NCI-H146 (cell line): Measurements from ENCODE around the gene VPS36.
"Not testable (repeated sequence)": the region's sequence is repeated elsewhere in the genome, so short reads cannot be mapped to it uniquely, and the experiment has no call there.

Experiments used
- DNase-seq: peaks from one replicate; lab custom pipeline; 2025; lab: John Stamatoyannopoulos, UW

Gene VPS36

DNA sequence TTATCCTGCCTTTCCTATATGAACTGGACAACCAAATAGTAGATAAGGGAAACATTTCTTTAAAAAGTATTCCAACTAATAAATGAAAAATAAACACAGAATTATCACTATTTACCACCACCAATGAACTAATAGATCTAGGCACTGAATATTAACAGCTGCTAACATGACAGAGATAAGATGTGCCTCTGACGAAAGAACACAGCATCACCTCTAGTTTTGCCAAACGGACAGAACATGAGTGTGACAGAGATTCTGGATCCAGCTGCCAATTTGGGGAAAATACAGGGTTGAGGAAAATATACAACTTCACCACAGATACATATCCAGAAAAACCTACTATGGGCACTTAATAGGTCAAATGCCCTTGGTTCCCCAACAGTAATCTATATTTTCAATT lies 18.0 kb downstream of the VPS36 start:
- DNase-seq = no peak

DNA sequence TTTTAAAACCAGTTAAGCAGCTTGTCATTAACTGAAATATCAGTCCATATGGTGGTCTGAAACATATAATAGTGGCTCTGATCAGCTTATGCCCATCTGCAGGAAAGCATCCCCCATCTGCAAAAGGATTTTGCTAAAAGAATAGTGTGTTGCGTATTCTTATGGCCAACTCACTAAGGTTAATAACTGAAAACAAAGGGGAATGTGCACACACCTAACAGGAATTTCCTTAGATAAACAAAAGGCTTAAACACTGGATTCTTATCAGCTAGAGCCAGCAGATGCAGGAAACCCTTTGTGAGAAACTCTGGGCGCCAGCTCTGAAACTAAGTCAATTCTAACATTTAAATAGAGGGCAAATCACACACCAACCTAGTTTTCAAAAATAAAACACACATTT lies 22.1 kb downstream of the VPS36 start:
- DNase-seq = peak; percentile 90

- no peak for DNase-seq
These were observed 29.2 kb downstream of the VPS36 start for GRCh38 chr13:52421216-52421615.

DNA sequence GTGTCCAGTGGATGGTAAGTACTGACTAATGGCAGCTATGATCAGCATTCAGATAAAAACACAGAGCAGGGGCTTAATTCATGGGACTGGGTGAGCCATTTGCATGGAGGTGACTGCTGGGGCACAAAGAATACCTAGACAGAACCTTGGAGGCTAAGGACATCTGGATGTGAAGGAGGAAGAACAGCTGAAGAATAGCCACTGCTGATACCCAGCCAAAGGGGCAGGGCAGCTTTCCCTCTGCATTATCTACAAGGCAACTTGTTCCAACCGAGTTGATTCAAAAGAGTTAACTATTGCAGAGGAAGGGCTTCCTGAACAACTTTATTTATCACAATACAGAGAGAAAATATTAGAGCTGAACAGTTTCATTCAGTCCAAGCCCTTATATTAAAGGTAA lies 31.4 kb downstream of the VPS36 start:
- DNase-seq = no peak

GRCh38 chr13:52414963-52415362 lies 35.5 kb downstream of the VPS36 start:
- no peak for DNase-seq

- peak; percentile 19 for DNase-seq
These were observed 36.4 kb downstream of the VPS36 start for GRCh38 chr13:52414051-52414450.

- no peak for DNase-seq
These were observed 38.3 kb downstream of the VPS36 start for GRCh38 chr13:52412128-52412527.

GRCh38 chr13:52411629-52412028 lies 38.8 kb downstream of the VPS36 start:
- no peak for DNase-seq

DNA sequence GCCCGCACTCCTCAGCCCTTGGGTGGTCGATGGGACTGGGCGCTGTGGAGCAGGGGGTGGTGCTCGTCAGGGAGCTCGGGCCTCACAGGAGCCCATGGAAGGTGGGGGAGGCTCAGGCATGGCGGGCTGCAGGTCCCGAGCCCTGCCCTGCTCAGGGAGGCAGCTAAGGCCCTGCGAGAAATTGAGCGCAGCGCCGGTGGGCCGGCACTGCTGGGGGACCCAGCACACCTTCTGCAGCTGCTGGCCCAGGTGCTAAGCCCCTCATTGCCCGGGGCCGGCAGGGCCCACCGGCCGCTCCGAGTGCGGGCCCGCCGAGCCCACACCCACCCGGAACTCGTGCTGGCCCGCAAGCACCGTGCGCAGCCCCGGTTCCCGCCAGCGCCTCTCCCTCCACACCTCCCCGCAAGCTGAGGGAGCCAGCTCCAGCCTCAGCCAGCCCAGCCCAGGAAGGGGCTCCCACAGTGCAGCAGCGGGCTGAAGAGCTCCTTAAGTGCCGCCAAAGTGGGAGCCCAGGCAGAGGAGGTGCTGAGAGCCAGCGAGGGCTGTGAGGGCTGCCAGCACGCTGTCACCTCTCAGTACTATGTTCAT lies 42.3 kb downstream of the VPS36 start:
- not testable (repeated sequence) for DNase-seq

GRCh38 chr13:52407436-52407835 lies 43.0 kb downstream of the VPS36 start:
- DNase-seq = not testable (repeated sequence)

- DNase-seq = no peak
These were observed 43.8 kb downstream of the VPS36 start for GRCh38 chr13:52406629-52407028.

- peak; percentile 79 for DNase-seq
These were observed 44.5 kb downstream of the VPS36 start, which contains the start of gene THSD1 for GRCh38 chr13:52405767-52406494. THSD1 (minus strand) TSS chr13:52406172; CDS start chr13:52402600, 3,572 bp downstream.

DNA sequence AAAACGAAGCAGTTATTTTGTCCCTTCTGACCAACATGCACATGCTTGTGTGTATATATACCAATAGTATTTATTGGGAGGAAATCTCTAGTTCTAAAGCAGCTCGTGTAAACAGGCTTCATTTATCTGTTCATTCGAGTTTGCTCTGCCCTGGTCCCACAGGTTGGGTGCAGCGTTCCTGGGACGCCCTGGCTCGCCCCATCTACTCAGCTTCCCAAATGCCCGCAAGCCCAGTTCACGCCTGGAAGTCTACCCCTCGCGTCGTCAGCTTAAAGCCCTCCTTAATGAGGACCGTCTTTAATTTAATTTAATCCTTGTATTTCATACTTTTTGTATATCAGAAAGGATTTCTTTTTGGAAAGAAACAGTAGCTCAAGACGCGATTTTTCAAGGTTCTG lies 45.1 kb downstream of the VPS36 start:
- no peak for DNase-seq

- no peak for DNase-seq
These were observed 50.7 kb downstream of the VPS36 start for GRCh38 chr13:52399708-52400107.

- DNase-seq = no peak
These were observed 51.4 kb downstream of the VPS36 start for GRCh38 chr13:52399046-52399445.

GRCh38 chr13:52395704-52396103 lies 54.7 kb downstream of the VPS36 start:
- no peak for DNase-seq

- DNase-seq = no peak
These were observed 55.8 kb downstream of the VPS36 start for GRCh38 chr13:52394586-52394985.

GRCh38 chr13:52393572-52394357 lies 56.7 kb downstream of the VPS36 start:
- no peak for DNase-seq

GRCh38 chr13:52387721-52388120 lies 62.7 kb downstream of the VPS36 start:
- DNase-seq = no peak

DNA sequence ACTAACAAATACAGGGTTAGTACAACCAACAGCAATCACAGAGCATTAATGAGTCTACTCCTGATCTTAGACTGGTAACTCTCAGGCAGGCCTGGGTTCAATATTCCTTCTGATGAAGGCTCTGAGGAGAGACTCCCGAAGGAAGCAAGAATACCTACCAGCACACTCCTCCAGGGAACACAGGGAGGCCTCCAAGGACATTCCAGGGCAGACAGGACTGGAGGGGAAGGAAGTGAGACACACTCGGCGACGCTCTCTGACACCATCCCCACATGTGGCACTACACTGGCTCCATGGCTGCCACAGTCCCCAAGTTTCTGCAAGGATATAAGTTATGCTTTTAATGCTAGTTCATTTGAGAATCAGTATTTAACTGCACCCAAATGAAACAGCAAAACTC lies 64.6 kb downstream of the VPS36 start:
- no peak for DNase-seq

- no peak for DNase-seq
These were observed 67.1 kb downstream of the VPS36 start for GRCh38 chr13:52383366-52383765.

DNA sequence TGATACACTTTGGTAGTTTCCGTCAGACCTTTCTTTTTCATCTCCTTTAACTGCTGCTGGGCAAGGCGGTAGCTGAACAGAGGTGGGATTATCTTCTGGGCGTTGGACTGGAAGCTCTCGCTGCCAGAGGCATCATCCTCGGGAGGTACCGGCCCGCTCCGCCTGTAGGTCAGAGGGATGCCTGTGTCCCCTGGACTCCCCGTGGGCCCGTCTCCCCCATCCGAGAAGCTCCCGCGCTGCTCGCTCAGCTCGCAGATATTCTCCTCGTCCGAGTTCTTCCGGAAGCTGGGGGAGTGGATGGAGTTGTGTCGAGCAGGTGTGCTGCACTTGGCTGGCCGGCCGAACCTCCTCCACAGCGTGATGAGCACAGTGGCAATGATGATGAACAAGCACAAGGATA lies 72.1 kb downstream of the VPS36 start:
- no peak for DNase-seq

- DNase-seq = no peak
These were observed 72.5 kb downstream of the VPS36 start for GRCh38 chr13:52377898-52378297.
